ENCODE data around the gene GRIN2A.

The GRIN2A gene

DNA sequence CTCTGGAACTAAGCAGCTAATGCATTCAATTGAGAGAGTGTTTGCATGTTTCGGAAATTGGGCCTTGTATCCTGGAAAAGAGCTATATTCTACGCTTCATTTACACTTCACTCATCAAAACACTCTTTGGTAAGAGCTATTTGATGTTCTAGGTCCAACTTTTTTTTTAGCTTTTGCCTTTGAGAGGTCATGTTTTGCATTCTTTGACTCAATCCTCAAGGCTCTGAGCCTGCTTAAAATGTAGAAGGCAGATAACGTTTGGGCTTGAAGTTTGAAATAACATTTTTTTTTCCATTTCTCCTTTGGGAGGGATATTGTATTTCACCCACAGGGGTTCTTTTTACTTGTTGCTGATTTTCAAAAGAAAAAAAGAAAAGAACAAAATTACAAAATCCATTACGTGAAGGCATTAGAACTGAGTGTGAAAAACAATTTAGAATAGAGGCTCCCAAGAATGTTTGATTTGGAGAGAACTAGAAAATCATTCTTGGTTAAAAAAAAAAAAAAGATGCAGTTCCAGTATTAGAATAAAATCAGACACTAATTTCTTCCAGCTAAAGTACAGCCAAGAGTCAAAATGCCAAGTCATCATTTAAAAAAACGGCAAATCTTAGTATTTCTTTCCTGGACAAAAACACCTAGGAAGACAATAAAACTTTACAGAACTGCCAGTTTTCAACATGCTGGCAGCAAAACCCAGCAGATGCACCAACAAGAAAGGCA, 268.5 kb downstream of the GRIN2A start:
- no peak overlapping the region for H3K4me3 ChIP-seq (ENCODE audit: low read depth, low read length)
- no peak overlapping the region for H3K27ac ChIP-seq
- in situ Hi-C loops (cut with HindIII; ENCODE audit: low pct_ligation_motif_present, low sequenced_read_pairs) = no loop called here
- H3K27me3 ChIP-seq (replicated peaks) = no peaks in the 10 kb centered on the region
- H3K36me3 ChIP-seq (replicated peaks) = no peaks in the 10 kb centered on the region
- TF ChIP-seq, protein P1, sequence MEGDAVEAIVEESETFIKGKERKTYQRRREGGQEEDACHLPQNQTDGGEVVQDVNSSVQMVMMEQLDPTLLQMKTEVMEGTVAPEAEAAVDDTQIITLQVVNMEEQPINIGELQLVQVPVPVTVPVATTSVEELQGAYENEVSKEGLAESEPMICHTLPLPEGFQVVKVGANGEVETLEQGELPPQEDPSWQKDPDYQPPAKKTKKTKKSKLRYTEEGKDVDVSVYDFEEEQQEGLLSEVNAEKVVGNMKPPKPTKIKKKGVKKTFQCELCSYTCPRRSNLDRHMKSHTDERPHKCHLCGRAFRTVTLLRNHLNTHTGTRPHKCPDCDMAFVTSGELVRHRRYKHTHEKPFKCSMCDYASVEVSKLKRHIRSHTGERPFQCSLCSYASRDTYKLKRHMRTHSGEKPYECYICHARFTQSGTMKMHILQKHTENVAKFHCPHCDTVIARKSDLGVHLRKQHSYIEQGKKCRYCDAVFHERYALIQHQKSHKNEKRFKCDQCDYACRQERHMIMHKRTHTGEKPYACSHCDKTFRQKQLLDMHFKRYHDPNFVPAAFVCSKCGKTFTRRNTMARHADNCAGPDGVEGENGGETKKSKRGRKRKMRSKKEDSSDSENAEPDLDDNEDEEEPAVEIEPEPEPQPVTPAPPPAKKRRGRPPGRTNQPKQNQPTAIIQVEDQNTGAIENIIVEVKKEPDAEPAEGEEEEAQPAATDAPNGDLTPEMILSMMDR (IDR thresholded peaks at IDR 0.05; ENCODE audit: low read depth, low read length, missing control alignments) = no peak
- no peak for DNase-seq

DNA sequence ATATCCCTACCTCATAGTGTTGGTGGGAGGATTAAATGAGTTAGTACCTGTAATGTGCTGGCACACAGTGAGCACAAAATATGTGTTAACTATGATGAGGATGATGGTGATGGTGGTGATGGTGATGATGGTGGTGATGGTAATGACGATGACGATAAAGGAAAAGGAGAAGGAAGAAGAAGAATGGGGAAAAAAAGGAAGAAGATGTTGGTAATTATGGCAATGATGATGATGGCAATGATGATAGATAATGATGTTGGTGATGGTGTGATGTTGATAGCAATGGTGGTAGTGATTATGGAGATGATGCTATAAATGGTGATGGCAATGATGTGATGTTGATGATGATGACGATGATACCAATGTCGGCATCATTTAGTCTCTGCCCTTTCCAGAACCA, 270.2 kb downstream of the GRIN2A start:
- TF ChIP-seq, protein P1 (IDR thresholded peaks at IDR 0.05; ENCODE audit: low read depth, low read length, missing control alignments) = no peak
- in situ Hi-C loops (cut with HindIII; ENCODE audit: low pct_ligation_motif_present, low sequenced_read_pairs) = no loop called here
- no peak overlapping the region for H3K4me3 ChIP-seq (ENCODE audit: low read depth, low read length)
- no peaks in the 10 kb centered on the region for H3K36me3 ChIP-seq (replicated peaks)
- no peak overlapping the region for H3K27ac ChIP-seq
- no peaks in the 10 kb centered on the region for H3K27me3 ChIP-seq (replicated peaks)
- DNase-seq = no peak

DNA sequence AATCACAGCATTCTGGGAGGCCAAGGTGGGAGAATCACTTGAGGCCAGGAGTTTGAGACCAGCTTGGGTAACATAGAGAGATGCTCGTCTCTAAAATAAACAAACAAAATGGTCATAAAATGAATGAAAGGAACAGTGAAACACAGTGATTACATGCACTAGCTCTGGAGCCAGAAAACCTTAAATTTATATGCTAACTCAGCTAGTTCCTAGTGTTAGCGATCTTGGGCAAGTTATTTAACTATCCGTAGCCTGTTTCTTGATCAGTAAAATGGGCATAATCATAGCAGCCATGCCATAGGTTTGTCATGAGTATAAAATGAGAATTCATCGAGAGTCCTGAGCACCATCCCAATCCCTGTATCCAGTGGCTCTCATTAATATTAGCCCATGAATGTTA, 271.0 kb downstream of the GRIN2A start:
- no peak overlapping the region for H3K27ac ChIP-seq
- H3K36me3 ChIP-seq (replicated peaks) = no peaks in the 10 kb centered on the region
- H3K27me3 ChIP-seq (replicated peaks) = no peaks in the 10 kb centered on the region
- DNase-seq = no peak
- no peak overlapping the region for H3K4me3 ChIP-seq (ENCODE audit: low read depth, low read length)
- in situ Hi-C loops (cut with HindIII; ENCODE audit: low pct_ligation_motif_present, low sequenced_read_pairs) = no loop called here
- TF ChIP-seq, protein P1 (IDR thresholded peaks at IDR 0.05; ENCODE audit: low read depth, low read length, missing control alignments) = no peak

DNA sequence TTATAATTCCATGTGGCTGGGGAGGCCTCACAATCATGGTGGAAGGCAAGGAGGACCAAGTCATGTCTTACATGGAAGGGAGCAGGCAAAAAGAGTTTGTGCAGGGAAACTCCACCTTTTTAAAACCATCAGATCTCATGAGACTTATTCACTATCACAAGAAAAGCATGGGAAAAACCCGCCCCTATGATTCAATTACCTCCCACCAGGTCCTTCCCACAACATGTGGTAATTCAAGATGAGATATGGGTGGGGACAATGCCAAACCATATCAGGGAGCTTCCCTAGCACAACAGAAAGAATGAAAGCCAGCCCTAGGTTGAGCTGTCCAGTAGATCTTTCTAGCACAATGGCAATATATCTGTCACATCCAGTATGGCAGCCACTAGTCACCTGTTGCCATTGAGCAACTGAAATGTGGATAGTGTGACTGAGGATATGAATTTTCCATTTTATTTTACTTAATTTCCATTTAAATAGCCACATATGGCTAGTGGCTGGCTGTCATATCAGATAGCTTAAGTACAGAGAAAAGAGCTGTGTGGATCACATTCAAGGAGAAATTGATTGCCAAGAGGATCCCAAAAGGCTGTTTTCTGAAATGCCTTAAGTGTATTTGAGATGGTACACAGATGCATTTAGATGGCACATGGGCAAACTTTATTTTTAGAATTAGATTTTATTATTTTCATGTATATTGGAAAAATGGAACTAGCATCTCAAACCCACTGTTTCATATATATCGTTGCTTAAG, 273.0 kb downstream of the GRIN2A start:
- Histone ChIP-seq H3K4me3 (ENCODE audit: low read depth, low read length) (no peak overlapping the region), H3K27me3 (replicated peaks) (no peaks in the 10 kb centered on the region), H3K27ac (no peak overlapping the region), H3K36me3 (replicated peaks) (no peaks in the 10 kb centered on the region)
- TF ChIP-seq, protein P1 (IDR thresholded peaks at IDR 0.05; ENCODE audit: low read depth, low read length, missing control alignments) = no peak
- in situ Hi-C loops (cut with HindIII; ENCODE audit: low pct_ligation_motif_present, low sequenced_read_pairs) = no loop called here
- peak; percentile 1 for DNase-seq

DNA sequence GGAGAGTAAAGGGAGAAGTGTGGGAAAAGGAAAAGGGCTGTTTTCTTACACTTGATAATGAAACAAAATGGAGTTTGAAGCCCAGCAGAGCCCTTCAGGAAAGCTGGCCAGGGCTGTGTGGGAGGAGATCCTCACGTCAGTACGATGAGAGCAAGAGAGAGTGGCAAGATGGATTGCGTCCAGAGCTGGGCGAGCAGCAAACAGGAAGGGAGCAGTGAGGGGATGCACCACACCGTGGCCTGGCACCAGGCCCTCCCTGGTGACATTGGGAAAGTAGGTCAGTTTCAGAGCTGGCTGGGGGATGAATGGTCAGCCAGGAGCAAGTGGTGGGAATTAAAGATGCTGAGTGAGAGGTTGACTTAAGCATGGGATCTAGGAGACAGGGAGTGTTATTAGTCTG, 273.6 kb downstream of the GRIN2A start:
- H3K36me3 ChIP-seq (replicated peaks) = no peaks in the 10 kb centered on the region
- no peak for DNase-seq
- TF ChIP-seq, protein P1 (IDR thresholded peaks at IDR 0.05; ENCODE audit: low read depth, low read length, missing control alignments) = no peak
- no peak overlapping the region for H3K4me3 ChIP-seq (ENCODE audit: low read depth, low read length)
- no peak overlapping the region for H3K27ac ChIP-seq
- in situ Hi-C loops (cut with HindIII; ENCODE audit: low pct_ligation_motif_present, low sequenced_read_pairs) = no loop called here
- no peaks in the 10 kb centered on the region for H3K27me3 ChIP-seq (replicated peaks)
